Dedifferentiated amniotic fluid mesenchymal stem cell (primary cell): Measurements from ENCODE around the gene WIPI1.
"Not testable (repeated sequence)": the region's sequence is repeated elsewhere in the genome, so short reads cannot be mapped to it uniquely, and the experiment has no call there.

Experiments used
- DNase-seq: peaks from one replicate; pipeline ENCODE4 v3.0.0-alpha.2; 2016; ENCODE audit errors: extremely low spot score

The WIPI1 gene

DNA sequence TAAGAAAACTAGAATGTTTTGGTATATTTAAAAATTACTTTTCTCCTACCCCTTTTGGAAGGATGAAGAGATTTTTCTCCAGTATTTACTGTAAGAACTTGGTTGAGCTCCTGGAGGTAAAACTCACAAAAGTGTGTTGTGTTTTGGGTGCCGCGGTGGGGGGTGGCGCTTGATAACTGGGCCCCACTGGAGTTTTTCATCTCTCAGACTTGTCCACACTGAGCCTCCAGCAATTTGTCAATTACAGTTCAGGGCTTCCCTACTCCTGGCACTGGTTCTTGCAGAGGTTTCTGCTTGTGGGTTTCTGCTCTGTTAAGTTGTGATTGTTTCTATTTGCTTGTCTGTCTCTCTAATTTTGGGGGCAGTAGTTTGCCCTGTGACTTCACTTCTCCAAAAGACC, 40.0 kb downstream of the WIPI1 start:
- no peak for DNase-seq

DNA sequence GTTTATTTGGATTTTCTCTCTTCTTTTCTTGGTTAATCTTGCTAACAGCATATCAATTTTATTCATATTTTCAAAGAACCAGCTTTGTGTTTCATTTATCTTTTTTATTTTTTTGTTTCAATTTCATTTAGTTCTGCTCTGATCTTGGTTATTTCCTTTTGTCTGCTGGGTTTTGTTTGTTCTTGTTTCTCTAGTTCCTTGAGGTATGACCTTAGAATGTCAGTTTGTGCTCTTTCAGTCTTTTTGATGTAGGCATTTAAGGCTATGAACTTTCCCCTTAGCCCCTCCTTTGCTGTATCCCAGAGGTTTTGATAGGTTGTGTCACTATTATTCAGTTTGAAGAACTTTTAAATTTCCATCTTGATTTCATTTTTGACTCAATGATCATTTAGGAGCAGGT, 42.4 kb downstream of the WIPI1 start:
- not testable (repeated sequence) for DNase-seq

DNA sequence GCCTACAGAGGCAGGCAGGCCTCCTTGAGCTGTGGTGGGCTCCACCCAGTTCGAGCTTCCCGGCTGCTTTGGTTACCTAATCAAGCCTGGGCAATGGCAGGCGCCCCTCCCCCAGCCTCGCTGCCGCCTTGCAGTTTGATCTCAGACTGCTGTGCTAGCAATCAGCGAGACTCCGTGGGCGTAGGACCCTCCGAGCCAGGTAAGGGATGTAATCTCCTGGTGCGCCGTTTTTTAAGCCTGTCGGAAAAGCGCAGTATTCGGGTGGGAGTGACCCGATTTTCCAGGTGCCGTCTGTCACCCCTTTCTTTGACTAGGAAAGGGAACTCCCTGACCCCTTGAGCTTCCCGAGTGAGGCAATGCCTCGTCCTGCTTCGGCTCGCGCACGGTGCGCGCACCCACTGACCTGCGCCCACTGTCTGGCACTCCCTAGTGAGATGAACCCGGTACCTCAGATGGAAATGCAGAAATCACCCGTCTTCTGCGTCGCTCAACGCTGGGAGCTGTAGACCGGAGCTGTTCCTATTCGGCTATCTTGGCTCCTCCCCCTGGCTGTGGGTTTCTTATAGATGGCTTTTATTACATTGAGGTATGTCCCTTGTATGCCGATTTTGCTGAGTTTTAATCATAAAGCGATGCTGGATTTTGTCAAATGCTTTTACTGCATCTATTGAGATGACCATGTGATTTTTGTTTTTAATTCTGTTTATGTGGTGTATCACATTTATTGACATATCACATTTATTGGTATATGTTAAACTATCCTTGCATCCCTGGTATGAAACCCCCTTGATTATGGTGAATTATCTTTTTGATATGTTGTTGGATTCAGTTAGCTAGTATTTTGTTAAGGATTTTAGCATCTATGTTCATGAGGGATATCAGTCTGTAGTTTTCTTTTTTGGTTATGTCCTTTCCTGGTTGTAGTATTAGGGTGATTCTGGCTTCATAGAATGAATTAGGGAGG, 43.4 kb downstream of the WIPI1 start:
- not testable (repeated sequence) for DNase-seq

DNA sequence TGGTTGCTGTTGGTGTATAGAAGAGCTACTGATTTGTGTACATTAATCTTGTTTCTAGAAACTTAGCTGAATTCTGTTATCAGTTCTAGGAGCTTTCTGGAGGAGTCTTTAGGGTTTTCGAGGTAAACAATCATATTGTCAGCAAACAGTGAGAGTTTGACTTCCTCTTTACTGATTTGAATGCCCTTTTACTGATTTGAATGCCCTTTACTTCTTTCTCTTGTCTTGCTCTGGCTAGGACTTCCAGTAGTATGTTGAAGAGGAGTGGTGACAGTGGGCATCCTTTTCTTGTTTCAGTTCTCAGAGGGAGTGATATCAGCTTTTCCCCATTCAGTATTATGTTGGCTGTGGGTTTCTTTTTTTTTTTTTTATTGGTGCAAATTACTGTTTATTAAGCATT, 49.6 kb downstream of the WIPI1 start:
- not testable (repeated sequence) for DNase-seq

DNA sequence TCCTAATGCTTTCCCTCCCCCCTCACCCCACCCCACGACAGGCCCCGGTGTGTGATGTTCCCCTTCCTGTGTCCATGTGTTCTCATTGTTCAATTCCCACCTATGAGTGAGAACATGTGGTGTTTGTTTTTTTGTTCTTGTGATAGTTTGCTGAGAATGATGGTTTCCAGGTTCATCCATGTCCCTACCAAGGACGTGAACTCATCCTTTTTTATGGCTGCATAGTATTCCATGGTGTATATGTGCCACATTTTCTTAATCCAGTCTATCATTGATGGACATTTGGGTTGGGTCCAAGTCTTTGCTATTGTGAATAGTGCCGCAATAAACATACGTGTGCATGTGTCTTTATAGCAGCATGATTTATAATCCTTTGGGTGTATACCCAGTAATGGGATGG, 53.5 kb downstream of the WIPI1 start:
- not testable (repeated sequence) for DNase-seq

DNA sequence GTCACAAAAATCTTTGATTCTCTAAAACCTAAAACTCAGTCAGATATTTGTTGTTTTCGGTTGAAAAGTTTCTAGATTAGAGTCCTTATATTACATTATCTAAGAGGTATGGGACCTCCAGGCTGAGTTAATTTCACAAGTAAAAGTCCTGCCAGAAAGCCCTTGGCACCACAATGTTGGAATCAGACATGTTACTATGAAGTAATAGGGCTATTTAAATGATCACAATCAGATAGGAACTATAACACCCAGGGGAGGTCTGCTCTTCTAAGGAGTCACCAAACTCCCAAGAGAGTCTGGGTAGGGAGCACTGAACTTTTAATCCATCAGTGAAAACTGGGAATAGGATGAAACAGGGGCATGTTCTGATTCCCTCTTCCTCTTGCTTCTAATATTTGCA, 54.2 kb downstream of the WIPI1 start:
- DNase-seq: no peak

DNA sequence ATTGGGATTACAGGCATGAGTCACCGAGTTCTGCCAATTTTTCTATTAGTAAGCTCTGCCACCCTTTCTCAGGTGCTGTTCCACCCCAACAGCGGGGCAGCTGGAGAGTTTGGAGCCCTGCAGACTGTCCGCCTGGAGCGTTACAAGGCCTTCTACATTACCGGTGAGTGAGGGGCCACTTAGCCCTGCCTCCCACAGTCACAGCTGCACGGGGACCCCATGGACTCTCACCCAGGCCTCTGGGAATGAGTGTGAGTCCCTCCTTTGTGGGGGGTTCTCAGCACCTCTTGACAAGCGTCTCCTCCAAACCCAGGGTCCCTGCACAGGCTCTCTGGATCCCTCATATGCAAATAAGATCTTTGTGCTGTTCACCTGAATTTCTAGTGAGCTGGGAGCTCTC, 56.0 kb downstream of the WIPI1 start:
- DNase-seq: no peak

DNA sequence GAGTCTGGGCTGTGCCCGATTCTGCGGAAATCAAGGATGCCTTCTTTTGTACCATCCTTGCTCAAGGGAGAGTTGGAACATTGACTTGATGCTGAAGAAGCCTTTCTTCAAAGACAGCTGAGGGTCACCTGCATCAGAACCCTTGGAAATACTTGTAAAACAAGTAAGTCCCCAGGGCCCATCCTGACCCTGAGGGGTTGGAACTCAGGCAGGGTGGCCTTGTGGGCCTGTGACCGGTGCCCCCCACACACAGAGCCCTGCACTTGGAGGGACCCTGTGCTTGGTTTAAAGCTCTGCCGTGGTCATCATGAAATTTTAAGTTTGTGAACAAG, 56.9 kb downstream of the WIPI1 start:
- DNase-seq: no peak

DNA sequence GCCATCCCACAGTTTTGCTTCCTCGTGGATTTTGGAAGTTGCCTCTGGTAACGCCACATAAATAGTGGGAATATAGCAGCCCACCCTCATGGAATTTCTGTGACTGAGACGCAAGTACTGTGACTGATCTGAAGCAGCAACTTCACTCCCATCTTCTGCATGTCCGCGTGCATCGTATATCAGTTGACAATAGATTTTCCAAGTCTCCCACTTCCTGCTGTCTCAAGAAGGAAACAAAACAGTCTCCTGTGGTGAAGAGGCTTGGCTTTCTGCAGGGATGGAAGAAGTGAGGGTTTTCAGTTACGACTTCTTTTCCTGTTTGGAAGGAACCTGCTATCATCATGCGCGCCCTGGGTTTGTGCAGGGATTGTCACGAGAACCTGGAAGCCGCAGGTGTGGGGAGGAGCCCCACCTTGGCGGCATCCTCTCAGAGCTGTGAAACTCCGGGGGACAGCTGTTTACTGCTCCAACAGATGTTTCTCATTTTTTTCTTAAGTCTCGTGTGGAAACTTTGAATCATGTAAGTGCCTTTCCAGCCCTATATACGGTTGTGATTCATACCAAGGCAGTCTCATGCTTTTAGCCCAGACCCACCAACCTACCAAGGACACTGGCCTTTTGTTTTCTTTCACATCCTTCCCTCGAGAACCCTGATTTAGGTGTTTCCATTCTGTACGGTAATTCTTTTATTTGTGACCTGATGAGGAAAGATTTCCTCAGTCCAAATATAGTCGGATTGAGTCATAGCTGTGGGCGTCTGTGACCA, 57.5 kb downstream of the WIPI1 start:
- DNase-seq: peak; percentile 81

DNA sequence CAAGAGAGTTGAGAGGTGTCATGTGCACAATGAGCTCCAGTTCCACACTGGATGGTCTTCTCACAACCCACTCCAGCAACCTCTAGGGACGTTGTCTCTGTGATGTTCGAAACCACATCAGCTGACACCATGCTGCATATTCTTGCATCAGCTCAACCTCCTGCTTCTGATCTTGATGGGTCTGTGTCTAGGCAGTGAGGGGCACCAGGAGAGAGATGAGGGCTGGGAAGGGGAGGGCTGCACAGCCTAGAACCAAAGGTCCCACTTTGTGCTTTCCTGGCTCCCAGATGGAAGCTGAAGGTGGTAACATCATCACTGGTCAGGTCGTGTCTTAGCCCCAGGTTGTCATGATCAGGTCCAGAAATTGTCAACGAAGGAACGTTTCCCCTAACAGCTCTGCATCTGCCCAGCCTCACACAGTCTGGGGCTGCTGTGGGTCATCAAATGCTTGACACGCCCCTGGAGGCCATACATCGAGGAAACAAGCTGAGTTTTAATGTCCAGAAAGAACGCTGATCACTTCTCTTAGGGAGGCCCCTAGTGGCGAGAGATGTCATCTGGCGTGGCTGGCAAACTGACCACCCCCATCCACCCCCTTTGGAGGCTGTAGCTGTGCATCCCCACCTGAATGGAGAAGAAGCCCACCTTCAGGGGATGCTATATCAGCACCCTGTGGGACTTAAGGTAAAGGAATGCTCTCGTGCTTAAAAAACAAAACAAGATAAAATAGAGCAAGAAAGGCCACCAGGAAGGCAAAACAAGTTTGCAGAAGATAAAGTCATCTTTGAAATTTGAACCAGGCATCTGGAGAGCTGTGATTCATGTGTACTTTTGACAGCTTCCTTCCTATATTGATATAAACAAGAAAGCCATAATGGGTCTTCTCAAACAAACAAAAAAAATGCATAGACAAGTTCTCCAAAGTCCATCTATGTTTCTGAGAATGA, 58.3 kb downstream of the WIPI1 start:
- peak; percentile 81 for DNase-seq

DNA sequence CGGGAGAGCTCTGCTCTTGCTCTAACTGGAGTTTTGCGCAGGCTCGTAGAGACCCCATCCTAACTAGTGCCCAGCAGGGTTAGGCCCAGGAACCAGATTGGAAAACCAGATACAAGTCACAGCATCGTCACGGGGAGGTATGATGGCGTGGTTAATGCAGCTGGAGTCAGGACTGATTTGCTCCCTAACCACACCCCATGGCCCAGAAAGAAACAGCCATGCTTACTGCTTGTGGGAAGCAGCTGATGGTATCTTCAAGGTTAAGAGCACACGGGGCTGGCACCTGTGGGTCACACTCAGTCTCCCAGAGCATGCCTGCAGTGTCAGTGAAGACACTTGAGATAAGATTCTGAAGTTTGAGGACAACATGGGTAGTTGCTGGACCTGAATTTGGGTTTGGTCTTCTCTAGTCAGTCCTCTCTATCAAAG, 60.2 kb downstream of the WIPI1 start:
- DNase-seq: no peak

DNA sequence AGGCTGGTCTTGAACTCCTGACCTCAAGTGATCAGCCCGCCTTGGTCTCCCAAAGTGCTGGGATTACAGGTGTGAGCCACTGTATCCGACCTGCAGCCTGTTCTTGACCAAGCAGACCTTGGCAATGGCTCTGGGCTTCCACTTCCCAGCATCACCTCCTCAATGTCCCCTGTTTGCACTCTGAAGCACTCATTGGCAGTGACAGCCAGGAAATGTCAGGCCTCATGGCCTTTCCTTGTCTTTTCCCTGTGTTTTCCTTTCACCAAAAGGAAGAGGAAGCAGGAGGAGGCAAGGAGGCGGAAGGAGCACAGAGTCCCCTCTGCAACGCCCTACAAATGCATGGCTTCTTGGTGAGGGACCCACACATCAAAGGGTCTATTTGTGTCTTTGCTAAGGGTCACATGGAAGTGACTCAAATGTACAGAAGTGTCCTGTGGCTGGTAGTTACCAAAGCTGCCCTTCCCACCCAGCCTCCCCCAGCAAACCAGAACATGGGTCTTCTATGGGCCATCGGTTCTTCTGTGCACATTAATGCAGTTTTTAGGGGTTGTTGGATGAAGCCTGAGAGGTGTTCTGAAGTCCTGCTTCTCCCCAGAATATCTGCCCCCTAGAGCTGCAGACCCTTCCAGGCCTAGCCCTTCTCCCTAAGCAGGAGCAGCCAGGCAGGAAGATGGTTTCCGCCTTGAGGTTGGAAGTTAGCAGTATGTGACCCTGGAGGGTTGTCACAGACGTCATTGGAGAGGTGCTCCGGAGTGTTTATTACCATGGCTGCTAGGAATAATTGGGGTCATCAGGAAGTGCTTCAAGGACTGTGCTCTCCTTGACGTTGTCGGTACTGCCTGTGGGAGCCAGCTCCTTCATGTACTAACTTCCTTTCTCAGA, 60.8 kb downstream of the WIPI1 start:
- DNase-seq: no peak

DNA sequence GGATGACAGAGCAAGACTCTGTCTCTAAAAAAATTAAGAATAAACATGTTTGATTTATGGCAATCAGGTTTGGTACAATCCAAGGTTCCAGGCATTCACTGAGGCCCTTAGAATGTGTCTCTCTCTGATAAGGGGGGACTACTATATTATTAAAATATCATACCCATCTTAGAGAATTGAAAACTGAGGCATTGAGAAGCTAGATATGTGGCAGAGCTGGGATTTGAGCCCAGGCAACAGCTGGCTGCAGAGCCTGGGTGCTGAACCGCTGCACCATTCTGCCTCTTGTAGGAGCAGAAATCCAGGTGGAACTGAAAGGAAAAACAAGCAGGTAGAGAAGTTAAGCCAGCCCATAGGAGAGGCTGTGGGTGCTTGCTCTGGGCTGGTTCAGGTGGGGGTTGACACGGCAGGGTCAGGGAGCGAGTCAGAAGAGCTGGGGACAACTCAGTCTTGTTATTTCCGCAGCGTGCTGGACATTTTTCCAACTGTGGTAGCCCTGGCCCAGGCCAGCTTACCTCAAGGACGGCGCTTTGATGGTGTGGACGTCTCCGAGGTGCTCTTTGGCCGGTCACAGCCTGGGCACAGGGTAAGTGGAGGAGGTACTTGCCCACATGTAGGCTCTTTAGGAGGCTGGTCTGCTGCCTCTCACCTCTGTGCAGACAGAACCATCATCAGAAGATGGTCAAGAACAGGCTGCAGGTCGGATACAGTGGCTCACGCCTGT, 62.5 kb downstream of the WIPI1 start:
- DNase-seq: no peak

DNA sequence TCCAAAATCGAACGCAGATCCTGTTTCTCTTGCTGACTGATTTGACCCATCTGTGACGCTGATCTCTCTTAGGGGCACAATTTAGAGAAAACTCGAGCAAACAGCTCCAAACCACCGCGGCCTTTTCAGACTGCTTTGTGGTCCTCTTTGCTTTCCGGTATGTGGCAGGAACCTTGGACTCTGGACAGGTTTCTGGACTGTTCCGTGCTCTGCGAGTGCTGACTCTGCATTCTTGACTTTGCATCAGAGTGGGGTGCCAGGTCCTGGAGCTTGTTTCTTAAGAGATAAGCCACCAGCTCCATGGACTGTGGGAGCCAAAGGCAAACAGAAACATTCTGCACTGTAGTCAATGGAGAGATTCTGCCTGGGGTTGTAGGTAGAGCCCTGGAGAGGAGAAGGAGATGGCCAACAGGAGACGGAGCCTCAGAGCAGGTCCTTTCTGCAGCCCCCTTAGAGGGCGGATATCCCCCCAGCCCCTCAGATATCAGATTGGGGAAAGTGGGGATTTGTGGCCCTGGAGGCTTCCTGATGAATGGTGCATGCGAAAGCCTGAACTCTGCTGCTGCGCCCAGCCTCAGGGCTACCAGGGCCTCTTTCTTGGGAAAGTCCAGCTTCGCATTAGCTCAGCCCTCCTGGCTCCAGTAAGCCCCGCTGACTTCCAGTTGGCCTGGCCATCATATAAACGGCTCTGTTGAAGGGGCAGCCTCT, 65.6 kb downstream of the WIPI1 start:
- no peak for DNase-seq

DNA sequence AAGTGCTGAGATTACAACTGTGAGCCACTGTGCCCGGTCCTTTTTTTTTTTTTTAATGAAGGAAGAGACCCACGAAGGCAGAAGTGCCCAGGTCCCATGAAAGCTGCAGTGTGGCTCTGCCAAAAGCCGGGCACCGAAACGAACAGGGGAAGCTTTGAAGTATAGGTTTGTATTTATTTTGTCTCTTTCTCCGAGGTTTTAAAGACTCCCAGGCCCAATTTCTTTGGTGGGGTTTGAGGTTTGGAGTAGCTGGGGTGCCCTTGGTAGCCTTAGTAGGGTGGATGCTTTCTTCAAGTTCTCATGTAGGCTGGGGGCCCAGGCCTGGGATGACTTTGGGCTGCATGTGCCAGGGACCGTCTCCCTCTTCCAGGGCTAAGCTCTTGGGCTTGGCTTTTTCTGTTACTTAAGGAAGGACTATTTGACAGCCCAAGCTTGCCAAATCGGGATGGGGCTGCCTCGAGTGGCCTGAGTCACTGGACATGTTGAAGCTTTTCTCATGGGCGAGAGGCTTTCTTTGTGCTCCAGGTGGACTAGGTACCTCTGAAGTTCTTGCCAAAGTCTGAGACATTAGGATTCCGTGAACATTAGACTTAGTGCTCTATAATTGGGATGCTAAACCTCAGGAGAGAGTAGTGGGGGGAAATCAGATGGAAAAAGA, 66.3 kb downstream of the WIPI1 start:
- no peak for DNase-seq

DNA sequence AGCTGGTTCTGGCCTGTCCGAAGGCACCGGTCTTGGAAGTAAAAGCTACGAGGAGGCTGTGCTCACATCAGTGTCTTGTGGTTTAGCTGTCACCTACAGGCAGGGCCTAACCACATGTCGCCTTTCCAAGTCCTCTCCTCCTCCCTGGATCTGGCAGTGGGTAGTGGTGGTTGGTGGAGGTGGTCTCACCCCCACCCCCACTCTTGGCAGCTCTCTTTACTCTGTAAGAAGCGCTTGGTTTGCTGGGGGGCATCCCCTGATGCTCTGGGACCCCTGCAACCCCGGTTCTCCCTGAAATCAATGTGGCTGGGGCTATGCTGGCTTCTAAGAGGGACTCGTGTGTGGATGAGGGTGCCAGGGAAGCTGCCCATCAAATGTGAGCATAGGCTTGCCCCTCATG, 68.3 kb downstream of the WIPI1 start:
- no peak for DNase-seq

DNA sequence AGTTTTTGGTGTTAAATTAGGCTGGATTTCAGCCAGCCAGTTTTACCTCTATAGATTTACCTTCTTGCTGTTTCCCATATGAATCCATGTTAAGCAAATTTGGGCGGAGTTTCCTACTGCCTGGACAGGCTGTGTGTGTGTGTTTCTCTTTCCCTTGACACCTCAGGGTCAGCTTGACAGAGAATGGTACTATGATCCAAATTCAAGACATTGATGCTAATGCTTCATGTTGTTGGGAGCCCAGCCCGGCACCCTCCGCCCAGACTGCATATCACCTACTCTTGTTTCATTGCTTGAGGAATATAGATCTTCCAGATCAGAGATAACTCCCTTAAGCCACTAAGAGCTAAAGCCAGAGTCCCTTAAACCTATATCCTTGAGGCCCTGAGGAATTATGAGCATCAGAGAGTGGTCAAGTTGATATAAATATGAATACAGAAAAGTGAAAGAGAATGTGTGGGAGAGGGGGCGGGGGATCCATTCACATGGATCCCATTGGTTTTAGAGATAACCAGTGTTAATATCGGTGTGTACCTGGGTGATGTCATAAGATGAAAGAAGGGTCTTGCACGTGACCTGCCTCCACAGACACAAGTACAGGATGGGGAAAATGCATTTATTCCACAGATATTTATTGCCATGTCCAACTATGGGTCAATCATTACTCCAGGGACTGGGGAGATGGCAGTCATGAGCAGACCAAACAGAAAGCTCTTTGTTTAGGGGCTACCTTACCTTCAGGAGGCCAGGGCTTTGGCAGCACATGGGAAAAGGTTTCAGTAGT, 69.7 kb downstream of the WIPI1 start:
- no peak for DNase-seq
